Fibroblast of mammary gland (primary cell): ENCODE results near the gene EDN2.

ENCODE experiments used
- DNase-seq: peaks from one replicate; pipeline ENCODE4 v3.0.0-alpha.2; 2010; ENCODE audit warnings: low read depth
- H3K4me3 ChIP-seq: 2 replicates; pipeline ENCODE4 v1.5.1; 2011; ENCODE audit warnings: low read depth, mild to moderate bottlenecking, low read length, moderate library complexity; ENCODE audit not compliant: control insufficient read depth
- TF ChIP-seq, protein P1 (sequence below): conservative IDR thresholded peaks from 2 replicates; pipeline ENCODE4 v1.5.1; 2011; ENCODE audit warnings: low read depth, low read length, inconsistent platforms; ENCODE audit not compliant: control insufficient read depth, insufficient read depth

Gene EDN2

GRCh38 chr1:41483960-41484401 lies 502 bp downstream of the EDN2 start:
- TF ChIP-seq, protein P1, sequence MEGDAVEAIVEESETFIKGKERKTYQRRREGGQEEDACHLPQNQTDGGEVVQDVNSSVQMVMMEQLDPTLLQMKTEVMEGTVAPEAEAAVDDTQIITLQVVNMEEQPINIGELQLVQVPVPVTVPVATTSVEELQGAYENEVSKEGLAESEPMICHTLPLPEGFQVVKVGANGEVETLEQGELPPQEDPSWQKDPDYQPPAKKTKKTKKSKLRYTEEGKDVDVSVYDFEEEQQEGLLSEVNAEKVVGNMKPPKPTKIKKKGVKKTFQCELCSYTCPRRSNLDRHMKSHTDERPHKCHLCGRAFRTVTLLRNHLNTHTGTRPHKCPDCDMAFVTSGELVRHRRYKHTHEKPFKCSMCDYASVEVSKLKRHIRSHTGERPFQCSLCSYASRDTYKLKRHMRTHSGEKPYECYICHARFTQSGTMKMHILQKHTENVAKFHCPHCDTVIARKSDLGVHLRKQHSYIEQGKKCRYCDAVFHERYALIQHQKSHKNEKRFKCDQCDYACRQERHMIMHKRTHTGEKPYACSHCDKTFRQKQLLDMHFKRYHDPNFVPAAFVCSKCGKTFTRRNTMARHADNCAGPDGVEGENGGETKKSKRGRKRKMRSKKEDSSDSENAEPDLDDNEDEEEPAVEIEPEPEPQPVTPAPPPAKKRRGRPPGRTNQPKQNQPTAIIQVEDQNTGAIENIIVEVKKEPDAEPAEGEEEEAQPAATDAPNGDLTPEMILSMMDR, result no peak
- H3K4me3 ChIP-seq, result no peak overlapping the region
- no peak for DNase-seq

GRCh38 chr1:41483001-41483850 lies 1.3 kb downstream of the EDN2 start:
- H3K4me3 ChIP-seq, result no peak overlapping the region

DNA sequence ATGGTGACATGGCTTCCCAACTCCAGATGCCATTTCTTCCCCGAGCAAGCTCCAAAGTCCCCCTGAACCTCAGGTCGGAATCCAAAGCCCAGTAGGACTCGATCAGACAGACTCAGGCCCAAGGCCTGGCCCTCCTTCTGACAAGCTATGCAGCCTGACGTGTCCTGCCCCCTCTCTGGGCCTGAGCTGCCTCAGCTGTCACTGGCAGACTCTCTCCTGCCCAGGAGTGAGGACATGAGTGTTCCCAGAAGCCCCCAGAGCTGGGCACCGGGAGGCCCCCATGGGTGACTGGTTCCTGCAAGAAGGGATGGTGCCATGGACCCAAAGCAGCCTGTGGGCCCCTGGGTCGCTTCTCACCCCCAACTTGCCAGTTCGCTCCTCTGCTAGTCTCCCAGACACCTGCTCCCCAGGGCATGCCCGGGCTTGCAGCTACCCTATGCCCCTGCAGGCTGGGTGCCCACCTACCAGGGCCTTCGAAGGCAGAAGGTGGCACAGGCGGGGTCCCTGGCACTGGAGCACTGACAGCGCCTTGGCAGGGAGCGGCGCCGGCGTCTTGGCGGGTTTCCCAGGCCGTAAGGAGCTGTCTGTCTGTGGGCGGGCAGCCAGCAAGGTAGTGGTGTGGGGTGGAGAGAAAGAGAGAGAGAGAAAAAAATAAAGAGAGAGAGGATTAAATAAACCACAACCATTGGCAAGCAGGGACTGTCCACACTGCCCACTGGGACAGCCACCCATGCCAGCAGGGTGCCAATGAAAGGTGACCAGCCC lies 2.3 kb downstream of the EDN2 start:
- no peak for DNase-seq
- TF ChIP-seq, protein P1, result no peak
- no peak overlapping the region for H3K4me3 ChIP-seq

More at GRCh38 chr1:41483001-41483850, 1.3 kb downstream of the EDN2 start:
- TF ChIP-seq, protein P1, result no peak
- DNase-seq, result no peak

- no peak for DNase-seq
- TF ChIP-seq, protein P1, result no peak
- H3K4me3 ChIP-seq, result no peak overlapping the region
Measured at GRCh38 chr1:41481109-41481775, 3.2 kb downstream of the EDN2 start.

- no peak overlapping the region for H3K4me3 ChIP-seq
- no peak for DNase-seq
- TF ChIP-seq, protein P1, result no peak
Measured at GRCh38 chr1:41480204-41481108, 4.0 kb downstream of the EDN2 start.

- TF ChIP-seq, protein P1, result no peak
Measured at GRCh38 chr1:41479808-41480160, 4.7 kb downstream of the EDN2 start.

More at GRCh38 chr1:41479808-41480160, 4.7 kb downstream of the EDN2 start:
- no peak overlapping the region for H3K4me3 ChIP-seq
- DNase-seq, result no peak
